GM18873 (cell line): Measurements from ENCODE around the gene WDR5.

ENCODE experiments used
- ATAC-seq: cut with Tn5 transposase; IDR thresholded peaks from one replicate; pipeline ENCODE4 v1.9.1; 2021; ENCODE audit warnings: mild to moderate bottlenecking, moderate library complexity, moderate number of reproducible peaks; ENCODE audit not compliant: unreplicated experiment, low FRiP score

Gene WDR5

DNA sequence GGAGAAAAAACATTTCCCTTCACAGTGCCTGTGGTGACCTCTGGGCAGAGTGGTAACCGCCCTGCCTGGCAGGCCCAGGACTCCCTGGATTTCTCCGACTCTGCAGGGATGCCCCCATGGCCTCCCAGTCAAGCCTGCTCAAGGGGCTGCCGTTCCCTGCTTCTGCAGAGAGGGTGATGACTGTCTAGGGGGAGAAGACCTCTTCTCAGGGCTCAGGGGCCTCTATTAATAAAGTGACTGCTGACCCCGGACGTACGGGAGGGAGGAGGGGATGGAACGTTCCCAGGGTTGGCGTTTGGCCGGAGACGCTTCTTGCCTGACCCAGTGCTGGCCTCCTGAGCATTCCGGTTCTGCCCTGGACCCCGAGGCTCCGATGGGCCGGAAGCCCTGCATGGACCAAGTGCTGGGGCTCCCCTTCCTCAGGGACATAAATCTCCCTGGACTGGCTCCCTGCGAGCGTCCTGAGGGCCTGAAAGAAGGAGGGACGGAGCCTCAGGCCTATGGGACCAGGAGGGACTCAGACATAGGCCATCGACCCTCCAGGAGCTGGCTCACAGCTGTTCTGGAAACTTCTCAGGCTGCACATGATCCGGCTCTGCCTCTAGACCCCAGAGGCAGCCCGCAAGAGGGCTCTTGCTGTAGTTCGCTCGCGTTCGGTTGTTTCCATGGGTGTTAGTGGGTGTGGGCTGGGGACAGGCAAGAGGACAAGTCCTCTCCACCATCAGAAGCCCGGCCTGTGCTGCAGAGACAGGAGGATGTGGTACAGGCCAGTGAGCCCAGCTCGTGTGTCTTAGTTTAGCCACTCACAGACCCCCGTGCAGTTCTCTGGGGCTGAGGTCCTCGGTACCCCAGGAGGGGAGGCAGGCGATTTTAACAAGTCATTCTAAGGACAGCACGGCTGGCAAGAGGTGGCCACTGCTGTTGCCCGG is 36.6 kb downstream of the WDR5 start:
- no peak for ATAC-seq

GRCh38 chr9:134173127-134174072 is 37.5 kb downstream of the WDR5 start:
- ATAC-seq, result no peak

- no peak for ATAC-seq
Measured at GRCh38 chr9:134174073-134174449, 38.2 kb downstream of the WDR5 start.

- no peak for ATAC-seq
Measured at GRCh38 chr9:134174526-134175290, 38.8 kb downstream of the WDR5 start.

DNA sequence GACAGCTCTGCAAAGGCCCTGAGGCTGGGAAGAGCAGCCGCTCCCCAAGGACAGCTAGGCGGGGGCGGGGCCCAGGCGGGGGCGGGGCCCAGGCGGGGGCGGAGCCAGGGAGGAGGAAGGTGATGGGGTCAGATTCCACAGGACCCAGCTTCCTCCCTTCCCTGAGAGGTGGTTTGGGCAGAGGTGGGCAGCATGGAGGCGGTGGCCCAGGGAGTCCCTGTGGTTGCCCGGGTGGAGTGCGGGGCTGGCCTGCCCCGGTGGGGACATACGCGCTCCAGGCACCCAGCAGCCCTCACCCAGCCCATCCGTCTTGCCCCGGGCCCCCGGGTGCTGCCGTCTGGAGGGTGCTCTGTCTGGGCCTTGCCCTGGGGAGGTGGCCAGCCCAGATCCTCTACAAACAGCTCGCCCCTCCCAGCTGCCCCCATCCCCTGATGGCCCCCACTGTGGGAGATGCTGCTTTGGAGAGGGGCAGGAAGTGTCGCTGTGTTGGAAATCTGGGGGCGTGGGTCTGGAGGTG is 39.5 kb downstream of the WDR5 start:
- no peak for ATAC-seq

GRCh38 chr9:134175808-134176598 is 40.1 kb downstream of the WDR5 start:
- no peak for ATAC-seq

- no peak for ATAC-seq
Measured at GRCh38 chr9:134176599-134176968, 40.7 kb downstream of the WDR5 start.

DNA sequence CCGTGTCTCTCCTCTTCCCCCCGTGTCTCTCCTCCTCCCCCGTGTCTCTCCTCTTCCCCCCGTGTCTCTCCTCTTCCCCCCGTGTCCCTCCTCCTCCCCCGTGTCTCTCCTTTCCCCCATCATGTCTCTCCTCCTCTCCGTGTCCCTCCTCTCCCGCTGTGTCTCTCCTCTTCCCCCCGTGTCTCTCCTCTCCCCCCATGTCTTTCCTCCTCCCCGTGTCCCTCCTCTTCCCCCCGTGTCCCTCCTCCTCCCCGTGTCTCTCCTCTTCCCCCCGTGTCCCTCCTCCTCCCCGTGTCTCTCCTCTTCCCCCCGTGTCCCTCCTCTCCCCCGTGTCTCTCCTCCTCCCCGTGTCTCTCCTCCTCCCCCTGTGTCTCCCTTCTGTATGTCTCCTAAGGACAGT is 41.3 kb downstream of the WDR5 start:
- ATAC-seq, result no peak

- no peak for ATAC-seq
Measured at GRCh38 chr9:134177624-134178393, 41.9 kb downstream of the WDR5 start.

- ATAC-seq, result no peak
Measured at GRCh38 chr9:134178394-134178767, 42.5 kb downstream of the WDR5 start.

- ATAC-seq, result no peak
Measured at GRCh38 chr9:134178768-134179551, 43.1 kb downstream of the WDR5 start.

DNA sequence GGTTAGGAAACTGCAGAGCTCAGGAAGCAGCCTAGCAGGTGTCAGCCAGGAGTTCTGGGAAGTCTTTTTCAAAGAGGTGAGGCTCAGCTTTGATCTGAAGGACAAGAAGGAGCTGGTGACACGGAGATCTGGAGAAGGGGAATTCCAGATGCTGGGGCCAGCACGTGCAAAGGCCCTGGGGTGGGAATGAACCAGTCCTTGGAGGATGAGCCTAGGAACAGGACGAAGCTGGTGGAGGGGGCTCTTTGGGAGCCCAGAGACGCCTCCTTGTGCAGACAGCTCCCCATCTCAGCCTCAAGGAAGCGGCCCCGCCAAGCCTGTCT is 43.7 kb downstream of the WDR5 start:
- no peak for ATAC-seq

GRCh38 chr9:134179918-134180785 is 44.3 kb downstream of the WDR5 start:
- ATAC-seq, result no peak

DNA sequence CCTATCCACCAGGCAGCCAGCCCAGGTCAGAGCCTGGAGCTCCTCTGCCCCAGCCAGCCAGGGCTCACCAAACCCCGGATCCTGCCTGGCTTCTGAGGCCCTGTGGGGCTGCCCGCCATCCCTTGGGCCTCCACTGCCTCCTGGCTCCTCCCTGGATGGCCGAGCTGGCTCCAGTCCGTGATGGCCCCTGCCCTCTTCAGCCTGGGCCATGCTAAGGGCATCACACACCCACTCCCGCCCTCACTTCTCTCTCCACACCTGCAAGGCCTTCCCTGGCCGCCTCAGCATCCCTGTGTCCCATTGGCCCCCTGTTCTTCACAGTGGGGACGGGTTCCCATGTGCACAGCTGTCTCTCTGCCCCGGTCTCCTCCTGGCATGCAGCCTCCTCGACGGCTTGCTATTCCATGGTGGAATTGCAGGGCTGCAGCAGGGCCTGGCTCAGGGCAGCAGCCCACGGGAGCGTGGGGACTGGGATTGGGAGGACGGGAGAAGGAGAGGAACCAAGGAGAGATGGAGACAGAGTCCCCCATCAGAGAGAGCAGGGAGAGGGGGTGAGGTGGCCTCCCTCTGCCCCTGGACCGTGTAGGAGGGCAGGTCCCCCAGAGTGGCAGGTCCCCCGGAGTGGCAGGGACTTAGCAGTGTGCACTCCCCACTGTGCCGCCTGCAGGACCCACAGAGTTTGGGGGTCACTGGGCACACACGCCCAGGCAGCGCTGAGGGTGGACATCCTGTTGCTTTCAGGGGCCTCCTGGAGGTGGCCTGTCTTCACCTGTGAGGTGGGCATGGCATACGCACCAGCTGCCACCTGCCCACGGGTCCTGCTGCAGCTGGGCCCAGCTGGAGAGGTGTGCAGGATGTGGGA is 45.1 kb downstream of the WDR5 start:
- ATAC-seq, result no peak

DNA sequence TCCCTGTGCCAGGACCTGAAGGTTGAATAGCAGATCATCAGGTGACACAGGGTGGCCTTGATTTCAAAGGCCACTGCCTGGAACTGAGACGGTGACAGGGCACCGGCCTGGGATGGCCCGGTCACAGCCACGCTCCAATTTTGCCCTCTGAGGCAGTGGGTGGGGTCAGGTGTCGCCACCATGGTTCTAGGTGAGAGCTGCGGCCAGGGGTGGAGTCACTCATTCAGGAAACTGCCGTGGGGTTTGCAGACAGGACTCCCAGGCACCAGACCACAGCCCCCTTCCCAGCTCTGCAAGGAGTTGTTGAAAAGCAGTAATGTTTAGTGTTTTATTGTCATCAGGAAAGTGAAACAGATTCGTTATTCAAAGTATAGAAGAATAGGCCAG is 45.8 kb downstream of the WDR5 start:
- no peak for ATAC-seq

DNA sequence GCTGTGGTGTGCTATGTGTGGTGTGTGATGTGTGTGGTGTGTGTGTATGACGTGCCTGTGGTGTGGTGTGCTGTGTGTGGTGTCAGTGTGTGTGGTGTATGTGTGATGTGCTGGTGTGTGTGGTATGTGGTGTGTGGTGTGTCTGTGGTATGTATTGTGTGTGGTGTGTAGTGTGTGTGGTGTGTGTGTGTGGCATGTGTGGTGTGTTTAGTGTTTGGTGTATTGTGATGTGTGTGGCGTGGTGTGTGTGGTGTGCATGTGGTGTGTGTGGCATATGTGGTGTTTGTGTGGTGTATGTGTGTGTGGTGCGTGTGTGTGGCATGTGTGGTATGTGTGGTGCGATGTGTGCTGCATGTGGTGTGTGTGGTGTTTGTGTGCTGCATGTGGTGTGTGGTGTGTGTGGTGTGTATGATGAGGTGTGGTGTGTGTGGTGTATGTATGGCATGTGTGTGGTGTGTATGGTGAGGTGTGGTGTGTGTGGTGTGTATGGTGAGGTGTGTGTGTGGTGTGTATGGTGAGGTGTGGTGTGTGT is 46.7 kb downstream of the WDR5 start:
- ATAC-seq, result no peak
